Testis (tissue), 2 donors: ENCODE measurements around the gene ZNF771.

ENCODE experiments used
- CTCF ChIP-seq, 3 experiments: fragments of 450-650 bp in 2 of 3; fragments of 200-600 bp in 1 of 3; sonication (generic) in 1 of 3; IDR thresholded peaks; one replicate each; pipeline ENCODE4 v1.5.1; 2016 to 2019; ENCODE audit warnings: antibody characterized with exemption in 3 of 3, mild to moderate bottlenecking in 2 of 3, moderate library complexity in 1 of 3
- POLR2A ChIP-seq: fragments of 450-650 bp; IDR thresholded peaks from one replicate; pipeline ENCODE4 v1.6.1; 2017; ENCODE audit warnings: antibody characterized with exemption, mild to moderate bottlenecking, moderate library complexity

GRCh38 chr16:30377812-30378235 lies 29.6 kb upstream of the ZNF771 start:
- no peak for TF ChIP-seq POLR2A
- TF ChIP-seq CTCF (IDR thresholded peaks at IDR 0.05) = no peak
